Tibial artery (tissue), 4 donors: ENCODE measurements around the gene SMPD3.

Experiments used
- DNase-seq, 2 donors: peaks; one replicate each; pipeline ENCODE4 v3.0.0-alpha.2; 2019
- H3K27ac ChIP-seq, 2 donors: fragments of 200-600 bp; sonication (generic) in 1 of 2; 1 replicate in 1 of 2; 2 replicates in 1 of 2; pipeline ENCODE4 v1.5.1; 2018 to 2019; ENCODE audit warnings: mild to moderate bottlenecking in 1 of 2
- H3K27me3 ChIP-seq, 2 donors: fragments of 200-600 bp; sonication (generic) in 1 of 2; one replicate each; pipeline versions ENCODE4 v1.5.1 to v1.6.0; 2016 to 2019
- H3K36me3 ChIP-seq, 3 donors: fragments of 200-600 bp; sonication (generic) in 2 of 3; one replicate each; pipeline ENCODE4 v1.5.1; 2016 to 2019; ENCODE audit warnings: mild to moderate bottlenecking in 2 of 3
- H3K4me1 ChIP-seq, 4 donors: fragments of 200-600 bp; sonication (generic) in 2 of 4; 1 replicate in 3 of 4; 2 replicates in 1 of 4; pipeline ENCODE4 v1.5.1; 2016 to 2019
- H3K4me3 ChIP-seq, 2 donors: fragments of 200-600 bp; sonication (generic) in 1 of 2; 1 replicate in 1 of 2; 2 replicates in 1 of 2; pipeline ENCODE4 v1.5.1; 2018 to 2019; ENCODE audit warnings: mild to moderate bottlenecking in 2 of 2
- H3K9me3 ChIP-seq, 3 donors: fragments of 200-600 bp; sonication (generic) in 1 of 3; one replicate each; pipeline ENCODE4 v1.5.1; 2016 to 2019
- CTCF ChIP-seq, 2 experiments: fragments of 200-600 bp in 1 of 2; fragments of 450-650 bp in 1 of 2; IDR thresholded peaks; one replicate each; pipeline ENCODE4 v1.5.1; 2017 to 2019; ENCODE audit warnings: antibody characterized with exemption in 2 of 2, mild to moderate bottlenecking in 1 of 2, moderate library complexity in 1 of 2
- intact Hi-C: fragments of 100-400 bp; cut with DNase I; formaldehyde crosslinking; loops from one replicate; pipeline ENCODE4 v1.15.0; 2023; ENCODE audit warnings: low total_unique reads

SMPD3 gene

DNA sequence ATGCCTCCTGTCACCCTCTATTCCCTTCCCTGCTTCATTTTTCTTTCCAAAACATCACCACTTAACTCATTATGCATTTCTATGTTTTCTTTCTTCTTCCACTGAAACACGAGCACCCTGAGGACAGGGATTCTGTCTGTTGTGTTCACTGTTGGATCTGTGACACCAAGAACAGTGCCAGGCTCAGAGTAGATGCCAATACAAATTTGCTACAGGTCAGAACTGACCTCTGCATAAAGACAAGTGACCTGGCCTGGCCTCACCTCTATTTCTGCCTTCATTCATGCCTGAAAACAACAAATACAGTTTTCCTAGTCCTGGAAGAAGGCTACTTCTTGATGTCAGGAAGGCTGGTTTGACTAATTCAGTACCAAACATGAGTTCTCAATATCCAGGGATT is 45.1 kb downstream of the SMPD3 start:
- H3K27ac ChIP-seq = no peak overlapping the region
- H3K4me1 ChIP-seq = no peaks in the 10 kb centered on the region
- intact Hi-C loops = no loop called here
- H3K9me3 ChIP-seq = no peaks in the 10 kb centered on the region
- H3K4me3 ChIP-seq = no peak overlapping the region
- no peak for TF ChIP-seq CTCF (IDR thresholded peaks at IDR 0.05)
- H3K36me3 ChIP-seq = no peaks in the 10 kb centered on the region
- H3K27me3 ChIP-seq = peaks cover 0 to 10% of the 10 kb centered on the region in 2 donors
- DNase-seq = no peak

DNA sequence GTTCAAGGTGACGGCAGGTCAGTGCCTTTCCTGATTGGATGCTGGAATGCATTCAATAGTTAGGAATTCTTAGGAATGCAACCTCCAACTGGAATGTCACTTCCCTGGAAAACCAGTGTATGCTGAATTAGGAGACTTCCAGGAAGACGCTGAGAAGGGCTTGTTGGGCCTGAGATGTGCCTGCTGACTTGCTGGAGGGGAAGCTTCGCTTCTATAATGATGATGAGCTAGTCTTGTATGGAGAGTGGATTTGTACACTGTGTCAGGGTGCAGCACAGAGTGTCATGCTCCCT is 45.6 kb downstream of the SMPD3 start:
- peaks cover 0 to 13% of the 10 kb centered on the region in 2 donors for H3K27me3 ChIP-seq
- H3K4me3 ChIP-seq = no peak overlapping the region
- no peaks in the 10 kb centered on the region for H3K4me1 ChIP-seq
- TF ChIP-seq CTCF (IDR thresholded peaks at IDR 0.05) = no peak
- no peaks in the 10 kb centered on the region for H3K36me3 ChIP-seq
- no peak overlapping the region for H3K27ac ChIP-seq
- no peaks in the 10 kb centered on the region for H3K9me3 ChIP-seq
- DNase-seq = no peak
- intact Hi-C loops = no loop called here

- peaks cover 0 to 19% of the 10 kb centered on the region in 2 donors for H3K27me3 ChIP-seq
Measured at GRCh38 chr16:68401871-68402747, 46.2 kb downstream of the SMPD3 start.

DNA sequence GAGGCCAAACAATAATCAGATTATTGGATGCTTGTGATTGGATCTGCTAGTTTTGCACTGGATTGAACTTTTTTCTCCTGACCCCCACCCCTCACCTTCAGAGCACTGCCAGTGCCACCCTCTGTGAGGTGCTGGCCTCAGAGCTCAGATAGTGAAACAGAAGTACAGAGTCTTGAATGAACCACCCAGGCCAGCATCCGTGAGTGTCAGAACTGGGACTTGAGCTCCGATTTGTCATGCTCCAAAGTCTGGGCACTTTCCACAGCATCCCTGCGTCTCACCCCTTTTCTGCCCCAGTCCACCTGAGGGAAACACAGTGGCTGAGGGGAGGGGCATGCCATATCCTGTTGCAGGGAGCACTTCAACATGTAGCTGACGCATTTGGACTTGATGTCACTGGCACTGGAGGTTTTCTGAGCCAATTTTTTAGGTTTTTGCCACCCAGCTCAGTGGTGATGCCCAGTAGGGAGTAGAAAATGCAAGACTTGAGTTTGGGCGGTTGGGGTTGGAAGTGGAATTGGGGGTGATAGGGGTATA is 47.3 kb downstream of the SMPD3 start:
- TF ChIP-seq CTCF (IDR thresholded peaks at IDR 0.05) = no peak
- peaks cover 0 to 16% of the 10 kb centered on the region in 2 donors for H3K27me3 ChIP-seq
- H3K27ac ChIP-seq = no peak overlapping the region
- no peaks in the 10 kb centered on the region for H3K36me3 ChIP-seq
- H3K4me1 ChIP-seq = no peaks in the 10 kb centered on the region
- H3K4me3 ChIP-seq = no peak overlapping the region
- DNase-seq = no peak
- intact Hi-C loops = no loop called here
- no peaks in the 10 kb centered on the region for H3K9me3 ChIP-seq

More at GRCh38 chr16:68401871-68402747, 46.2 kb downstream of the SMPD3 start:
- no peak for DNase-seq
- H3K4me3 ChIP-seq = no peak overlapping the region
- intact Hi-C loops = no loop called here
- H3K36me3 ChIP-seq = no peaks in the 10 kb centered on the region
- no peaks in the 10 kb centered on the region for H3K9me3 ChIP-seq
- no peak for TF ChIP-seq CTCF (IDR thresholded peaks at IDR 0.05)
- H3K4me1 ChIP-seq = no peaks in the 10 kb centered on the region
- no peak overlapping the region for H3K27ac ChIP-seq

GRCh38 chr16:68400083-68400923 is 48.0 kb downstream of the SMPD3 start:
- intact Hi-C loops = no loop called here
- Histone ChIP-seq H3K4me3 (no peak overlapping the region), H3K36me3 (no peaks in the 10 kb centered on the region), H3K4me1 (no peaks in the 10 kb centered on the region), H3K9me3 (no peaks in the 10 kb centered on the region), H3K27me3 (peaks cover 0 to 13% of the 10 kb centered on the region in 2 donors), H3K27ac (no peak overlapping the region)
- no peak for TF ChIP-seq CTCF (IDR thresholded peaks at IDR 0.05)
- DNase-seq = no peak
